NCI-H82 treated with DMSO at 0.1 percent for 48 hours (cell line): Measurements from ENCODE around the gene EML6.

Experiments used
- DNase-seq: peaks from one replicate; lab custom pipeline; 2025; ENCODE audit not compliant: unreplicated experiment; lab: John Stamatoyannopoulos, UW

EML6 gene

GRCh38 chr2:55017880-55018279 lies 294.4 kb downstream of the EML6 start:
- DNase-seq = no peak

- no peak for DNase-seq
Observed at GRCh38 chr2:55018619-55019018, 295.2 kb downstream of the EML6 start.

GRCh38 chr2:55019526-55020258 lies 296.2 kb downstream of the EML6 start:
- no peak for DNase-seq
